Ovary (tissue), 3 donors: Measurements from ENCODE around the gene BST1.

Experiments
- POLR2A ChIP-seq: fragments of 450-650 bp; IDR thresholded peaks from one replicate; pipeline ENCODE4 v1.6.1; 2017; ENCODE audit warnings: antibody characterized with exemption, mild to moderate bottlenecking, moderate library complexity
- TF ChIP-seq, protein P1 (sequence below), 3 donors: fragments of 450-650 bp in 2 of 3; fragments of 200-600 bp in 1 of 3; IDR thresholded peaks; one replicate each; pipeline versions ENCODE4 v1.5.1 to v1.8.0; 2016 to 2022; ENCODE audit warnings: antibody characterized with exemption in 3 of 3, mild to moderate bottlenecking in 1 of 3
- donor health status: DM: no; HTN: no; CAD: no.

DNA sequence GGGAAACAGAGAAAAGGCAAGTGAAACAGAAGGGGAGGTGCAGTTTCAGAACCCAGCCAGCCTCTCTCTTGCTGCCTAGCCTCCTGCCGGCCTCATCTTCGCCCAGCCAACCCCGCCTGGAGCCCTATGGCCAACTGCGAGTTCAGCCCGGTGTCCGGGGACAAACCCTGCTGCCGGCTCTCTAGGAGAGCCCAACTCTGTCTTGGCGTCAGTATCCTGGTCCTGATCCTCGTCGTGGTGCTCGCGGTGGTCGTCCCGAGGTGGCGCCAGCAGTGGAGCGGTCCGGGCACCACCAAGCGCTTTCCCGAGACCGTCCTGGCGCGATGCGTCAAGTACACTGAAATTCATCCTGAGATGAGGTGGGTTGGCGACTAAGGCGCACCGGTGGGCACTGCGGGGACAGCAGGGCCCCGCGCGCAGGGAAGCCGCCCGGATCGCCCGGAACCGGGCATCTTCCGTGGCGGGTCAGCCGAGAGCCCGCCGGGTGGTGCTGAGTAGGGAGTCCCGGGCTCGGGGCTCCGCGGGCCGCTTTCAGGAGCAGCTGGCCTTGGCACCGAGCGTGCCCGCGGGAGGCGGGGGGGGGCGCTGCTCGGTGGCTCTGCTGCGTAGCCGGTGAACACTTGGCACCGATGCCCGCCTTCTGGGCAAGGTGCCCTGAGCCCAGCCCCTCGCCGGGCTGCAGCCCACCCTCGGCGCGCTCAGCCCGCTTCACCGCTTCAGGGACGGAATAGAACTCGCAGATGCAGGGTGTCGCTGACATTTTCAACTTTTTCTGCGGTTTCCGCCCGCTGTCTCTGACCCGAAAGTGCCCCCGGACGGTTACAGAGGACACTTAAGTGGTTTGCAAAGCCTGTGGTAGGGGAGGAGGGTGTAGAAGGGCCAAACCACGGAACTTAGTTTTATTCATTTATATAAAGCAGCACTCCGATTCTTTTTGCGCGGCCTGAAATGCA lies 75.7 kb downstream of the BST1 start, which contains the start of gene CD38:
- TF ChIP-seq POLR2A = no peak
- TF ChIP-seq, protein P1, sequence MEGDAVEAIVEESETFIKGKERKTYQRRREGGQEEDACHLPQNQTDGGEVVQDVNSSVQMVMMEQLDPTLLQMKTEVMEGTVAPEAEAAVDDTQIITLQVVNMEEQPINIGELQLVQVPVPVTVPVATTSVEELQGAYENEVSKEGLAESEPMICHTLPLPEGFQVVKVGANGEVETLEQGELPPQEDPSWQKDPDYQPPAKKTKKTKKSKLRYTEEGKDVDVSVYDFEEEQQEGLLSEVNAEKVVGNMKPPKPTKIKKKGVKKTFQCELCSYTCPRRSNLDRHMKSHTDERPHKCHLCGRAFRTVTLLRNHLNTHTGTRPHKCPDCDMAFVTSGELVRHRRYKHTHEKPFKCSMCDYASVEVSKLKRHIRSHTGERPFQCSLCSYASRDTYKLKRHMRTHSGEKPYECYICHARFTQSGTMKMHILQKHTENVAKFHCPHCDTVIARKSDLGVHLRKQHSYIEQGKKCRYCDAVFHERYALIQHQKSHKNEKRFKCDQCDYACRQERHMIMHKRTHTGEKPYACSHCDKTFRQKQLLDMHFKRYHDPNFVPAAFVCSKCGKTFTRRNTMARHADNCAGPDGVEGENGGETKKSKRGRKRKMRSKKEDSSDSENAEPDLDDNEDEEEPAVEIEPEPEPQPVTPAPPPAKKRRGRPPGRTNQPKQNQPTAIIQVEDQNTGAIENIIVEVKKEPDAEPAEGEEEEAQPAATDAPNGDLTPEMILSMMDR (IDR thresholded peaks at IDR 0.05) = no peak
